HG02588 (cell line): ENCODE data around the gene AP2M1.

ENCODE experiments used
- ATAC-seq: cut with Tn5 transposase; IDR thresholded peaks from one replicate; pipeline ENCODE4 v1.9.1; 2021; ENCODE audit warnings: mild to moderate bottlenecking, moderate library complexity; ENCODE audit not compliant: unreplicated experiment

Gene AP2M1

DNA sequence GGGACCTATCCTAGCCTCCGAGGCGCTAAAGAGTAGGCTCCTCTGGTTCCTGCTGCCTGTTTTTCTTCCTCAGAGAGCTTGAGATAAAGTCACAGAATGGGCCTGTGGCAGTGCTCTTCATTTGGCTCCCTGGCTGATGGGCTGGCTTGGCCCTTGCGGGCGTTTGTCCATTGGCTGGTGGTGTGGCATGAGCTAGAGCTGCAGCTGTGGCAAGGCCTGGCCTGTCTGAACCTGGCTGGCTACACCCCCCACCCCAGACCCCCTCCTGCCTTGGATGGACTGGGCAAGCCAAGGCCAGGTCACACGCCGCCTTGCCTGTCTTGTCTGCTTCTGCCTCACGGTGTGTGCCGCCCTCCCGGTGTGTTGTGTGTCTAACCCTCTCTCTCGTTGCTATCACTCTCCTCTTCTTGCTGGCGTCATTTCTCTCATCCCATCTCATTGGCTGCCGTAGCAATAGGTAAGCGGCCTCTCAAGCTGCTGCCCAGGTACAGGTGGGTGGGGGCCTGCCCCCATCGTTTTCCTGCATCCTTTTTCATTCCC, 3.2 kb downstream of the AP2M1 start:
- no peak for ATAC-seq

DNA sequence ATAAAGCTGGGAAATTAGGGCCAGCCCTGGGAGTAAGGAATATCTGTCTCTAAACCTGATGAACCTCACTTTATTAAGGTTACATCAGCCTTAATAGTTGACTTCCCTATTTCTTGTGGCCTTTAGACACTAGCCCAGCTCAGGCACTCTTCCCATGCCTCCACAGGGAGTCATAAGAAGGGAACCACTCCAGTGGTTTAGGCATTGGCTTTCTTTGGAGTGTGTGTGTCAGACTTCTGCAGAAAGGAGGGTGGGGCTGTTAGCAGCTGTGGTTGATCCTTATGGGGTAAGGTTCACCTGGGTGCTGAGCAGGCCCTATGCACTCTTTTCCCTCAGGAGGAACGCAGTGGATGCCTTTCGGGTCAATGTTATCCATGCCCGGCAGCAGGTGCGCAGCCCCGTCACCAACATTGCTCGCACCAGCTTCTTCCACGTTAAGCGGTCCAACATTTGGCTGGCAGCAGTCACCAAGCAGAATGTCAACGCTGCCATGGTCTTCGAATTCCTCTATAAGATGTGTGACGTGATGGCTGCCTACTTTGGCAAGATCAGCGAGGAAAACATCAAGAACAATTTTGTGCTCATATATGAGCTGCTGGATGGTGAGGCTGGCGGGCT, 4.0 kb downstream of the AP2M1 start:
- ATAC-seq = no peak

DNA sequence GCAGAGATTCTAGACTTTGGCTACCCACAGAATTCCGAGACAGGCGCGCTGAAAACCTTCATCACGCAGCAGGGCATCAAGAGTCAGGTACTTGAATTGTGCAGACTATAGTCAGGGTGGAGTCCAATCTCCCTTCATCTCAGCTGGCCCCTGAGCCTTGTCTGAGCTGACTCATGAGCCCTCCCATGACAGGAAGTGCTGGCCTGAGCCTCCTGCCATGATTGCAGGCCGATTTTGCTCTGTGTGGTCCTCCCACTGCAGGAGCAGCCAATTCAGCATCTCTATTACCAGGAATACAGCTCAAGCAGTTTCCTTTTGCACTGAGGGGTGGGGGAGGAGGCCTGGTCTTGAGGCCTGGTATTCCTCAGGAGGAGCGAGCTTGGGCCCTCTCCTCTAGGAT, 5.5 kb downstream of the AP2M1 start:
- no peak for ATAC-seq

DNA sequence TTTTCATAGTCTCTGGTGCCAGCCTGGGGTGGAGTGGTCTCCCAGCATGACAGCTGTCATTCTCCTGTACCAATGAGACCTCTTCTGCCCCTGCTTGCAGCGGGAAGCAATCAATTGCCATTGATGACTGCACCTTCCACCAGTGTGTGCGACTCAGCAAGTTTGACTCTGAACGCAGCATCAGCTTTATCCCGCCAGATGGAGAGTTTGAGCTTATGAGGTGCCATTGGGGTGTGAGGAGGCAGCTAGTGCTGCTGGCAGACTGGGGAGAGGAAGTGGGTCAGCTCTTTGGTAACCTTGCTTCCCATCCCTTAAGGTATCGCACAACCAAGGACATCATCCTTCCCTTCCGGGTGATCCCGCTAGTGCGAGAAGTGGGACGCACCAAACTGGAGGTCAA, 6.9 kb downstream of the AP2M1 start:
- no peak for ATAC-seq

DNA sequence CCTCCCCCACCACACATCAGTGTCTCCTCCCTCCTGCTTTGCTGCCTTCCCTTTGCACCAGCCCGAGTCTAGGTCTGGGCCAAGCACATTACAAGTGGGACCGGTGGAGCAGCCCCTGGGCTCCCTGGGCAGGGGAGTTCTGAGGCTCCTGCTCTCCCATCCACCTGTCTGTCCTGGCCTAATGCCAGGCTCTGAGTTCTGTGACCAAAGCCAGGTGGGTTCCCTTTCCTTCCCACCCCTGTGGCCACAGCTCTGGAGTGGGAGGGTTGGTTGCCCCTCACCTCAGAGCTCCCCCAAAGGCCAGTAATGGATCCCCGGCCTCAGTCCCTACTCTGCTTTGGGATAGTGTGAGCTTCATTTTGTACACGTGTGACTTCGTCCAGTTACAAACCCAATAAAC, 9.0 kb downstream of the AP2M1 start:
- ATAC-seq = no peak

DNA sequence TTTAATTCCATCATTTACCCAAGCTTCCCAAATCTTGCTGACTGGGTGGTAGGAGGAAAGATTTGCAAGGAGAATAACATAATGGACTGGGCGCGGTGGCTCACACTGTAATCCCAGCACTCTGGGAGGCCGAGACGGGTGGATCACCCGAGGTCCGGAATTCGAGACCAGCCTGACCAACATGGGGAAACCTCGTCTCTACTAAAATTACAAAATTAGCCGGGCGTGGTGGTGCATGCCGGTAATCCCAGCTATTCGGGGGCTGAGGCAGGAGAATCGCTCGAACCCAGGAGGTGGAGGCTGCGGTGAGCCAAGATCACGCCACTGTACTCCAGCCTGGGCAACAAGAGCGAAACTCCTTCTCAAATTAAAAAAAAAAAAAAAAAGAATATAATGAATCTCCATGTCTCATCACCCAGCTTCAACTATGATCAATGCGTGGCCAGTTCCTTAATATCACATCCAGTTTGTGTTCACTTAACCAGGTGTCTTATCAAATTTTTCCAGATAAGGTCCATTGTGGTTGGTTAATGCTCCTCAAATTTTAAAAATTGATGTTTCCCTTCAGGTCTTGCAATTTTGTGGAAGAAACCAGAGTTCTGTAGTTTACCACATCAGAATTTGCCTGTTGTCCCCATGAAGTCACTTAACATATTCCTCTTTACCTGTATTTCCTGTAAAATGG, 10.0 kb downstream of the AP2M1 start:
- ATAC-seq = no peak

DNA sequence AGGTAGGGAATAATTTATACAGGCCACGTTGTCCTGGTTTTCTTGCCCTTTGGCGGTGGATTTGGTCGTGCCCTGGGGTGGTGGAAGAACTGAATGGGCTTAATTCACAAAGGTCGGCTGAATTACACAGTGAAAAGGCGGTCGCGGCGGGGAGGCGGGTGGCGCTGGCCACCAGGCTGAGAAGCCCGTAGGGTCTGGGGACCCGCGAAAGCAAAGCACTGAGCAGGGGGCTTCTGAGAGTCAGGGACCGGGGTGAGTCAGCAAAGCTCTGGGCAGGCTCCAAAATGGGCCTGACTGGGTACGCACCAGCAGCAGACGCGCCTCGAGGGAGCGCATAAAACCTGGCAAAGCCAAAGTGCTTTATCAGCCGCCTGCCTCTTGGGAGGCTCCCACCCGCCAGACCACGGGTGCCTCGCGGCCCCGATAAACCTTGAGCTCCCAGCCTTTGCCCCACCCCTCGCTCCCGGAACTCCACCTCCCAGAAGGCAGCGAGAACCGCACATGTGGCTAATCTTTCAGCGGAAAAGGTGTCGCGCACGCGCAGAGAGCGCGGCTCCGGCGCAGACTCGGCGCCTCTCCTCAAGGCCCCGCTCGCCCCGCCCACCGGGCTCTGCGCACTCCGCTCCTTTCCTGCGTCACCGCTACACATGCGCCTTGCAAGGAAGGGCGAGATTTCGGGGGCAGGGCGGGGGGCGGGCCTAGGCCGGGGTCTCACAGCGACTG, 11.0 kb downstream of the AP2M1 start:
- peak; percentile 86 for ATAC-seq

DNA sequence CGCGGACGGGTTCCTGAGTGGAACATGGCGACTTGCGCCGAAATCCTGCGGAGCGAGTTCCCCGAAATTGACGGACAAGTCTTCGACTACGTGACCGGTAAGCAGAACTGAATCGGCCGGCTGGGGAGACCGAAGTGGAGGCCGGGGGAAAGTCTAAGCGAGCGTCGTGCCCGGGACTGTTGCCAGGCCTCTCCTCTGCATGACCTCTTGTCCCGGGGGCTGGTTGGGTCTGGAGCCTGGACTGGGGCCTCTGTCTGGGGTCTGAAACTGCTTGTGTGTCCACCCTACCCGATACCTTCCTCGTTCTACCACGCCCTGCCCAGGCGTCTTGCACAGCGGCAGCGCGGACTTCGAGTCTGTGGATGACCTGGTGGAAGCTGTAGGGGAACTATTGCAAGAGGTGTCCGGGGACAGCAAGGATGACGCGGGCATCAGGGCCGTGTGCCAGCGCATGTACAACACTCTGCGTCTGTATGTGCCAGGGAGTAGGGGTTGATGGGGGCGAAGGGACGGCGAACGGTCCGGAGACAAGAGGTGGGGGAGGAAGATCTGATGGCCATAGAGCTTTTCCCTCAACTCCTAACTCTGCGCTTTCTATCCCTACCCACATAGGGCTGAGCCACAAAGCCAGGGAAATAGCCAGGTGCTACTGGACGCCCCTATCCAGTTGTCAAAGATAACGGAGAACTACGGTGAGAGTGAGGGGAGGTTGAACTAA, 11.7 kb downstream of the AP2M1 start, which contains the start of gene ABCF3:
Gene ABCF3 (plus strand): TSS at position 16 of the 718 bp plus-strand sequence. CDS start 9 bp downstream, at position 25.
- ATAC-seq = peak; percentile 31

DNA sequence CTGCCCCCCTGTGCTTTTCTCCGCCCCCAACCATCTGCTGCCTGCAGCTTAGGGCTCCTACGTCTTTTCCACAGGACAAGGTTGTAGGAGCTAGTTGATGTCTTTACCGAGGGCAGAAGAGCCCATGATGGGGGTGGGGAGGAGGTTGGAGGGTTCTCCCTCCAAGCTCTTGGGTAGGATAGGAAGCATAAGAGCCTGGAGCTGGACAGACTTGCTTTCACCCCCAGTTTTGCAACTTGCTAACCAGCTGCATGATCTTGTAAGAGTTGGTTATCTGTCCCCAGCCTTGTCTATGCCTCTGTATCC, 12.2 kb downstream of the AP2M1 start:
- ATAC-seq = no peak

DNA sequence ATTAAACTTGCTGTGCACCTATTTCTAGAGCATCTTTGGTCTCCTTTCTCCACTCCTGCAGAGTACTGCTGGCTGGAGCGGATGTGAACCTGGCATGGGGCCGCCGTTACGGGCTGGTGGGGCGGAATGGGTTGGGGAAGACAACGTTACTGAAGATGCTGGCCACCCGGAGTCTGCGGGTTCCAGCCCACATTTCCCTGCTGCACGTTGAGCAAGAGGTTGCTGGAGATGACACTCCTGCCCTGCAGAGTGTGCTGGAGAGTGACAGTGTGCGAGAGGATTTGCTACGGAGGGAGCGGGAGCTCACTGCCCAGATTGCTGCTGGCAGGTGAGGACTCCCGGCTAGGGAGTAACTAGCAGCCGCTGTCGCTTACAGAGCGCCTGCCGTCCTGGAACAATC, 13.4 kb downstream of the AP2M1 start:
- ATAC-seq = no peak

DNA sequence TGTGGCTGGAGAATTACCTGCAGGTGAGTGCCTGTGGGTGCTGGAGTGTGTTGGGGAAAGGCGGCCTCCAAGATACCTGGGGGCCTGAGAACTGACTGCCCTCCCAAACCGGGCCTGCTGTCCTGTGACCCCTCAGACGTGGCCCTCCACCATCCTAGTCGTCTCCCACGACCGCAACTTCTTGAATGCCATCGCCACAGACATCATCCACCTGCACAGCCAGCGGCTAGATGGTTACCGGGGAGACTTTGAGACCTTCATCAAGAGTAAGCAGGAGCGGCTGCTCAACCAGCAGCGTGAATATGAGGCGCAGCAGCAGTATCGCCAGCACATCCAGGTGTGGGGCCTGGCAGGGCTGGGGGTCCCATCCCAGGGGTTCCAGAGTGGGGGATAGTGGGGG, 14.8 kb downstream of the AP2M1 start:
- no peak for ATAC-seq

DNA sequence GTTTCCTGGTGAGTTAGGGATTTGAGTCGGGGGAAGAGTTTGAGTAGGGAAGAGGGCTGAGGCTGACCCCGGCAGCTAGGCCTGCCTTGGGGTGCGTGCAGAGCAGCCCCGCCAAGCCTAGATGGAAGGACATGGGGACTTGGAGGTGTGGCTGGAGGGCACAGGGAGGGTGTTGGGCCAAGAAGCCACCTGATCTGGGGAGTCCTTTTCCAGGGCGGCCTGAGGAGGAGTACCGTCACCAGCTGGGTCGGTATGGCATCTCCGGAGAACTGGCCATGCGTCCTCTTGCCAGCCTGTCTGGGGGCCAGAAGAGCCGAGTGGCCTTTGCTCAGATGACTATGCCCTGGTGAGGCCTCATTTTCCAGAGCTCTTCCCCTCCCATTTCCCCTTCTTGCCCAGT, 18.2 kb downstream of the AP2M1 start:
- ATAC-seq = no peak

DNA sequence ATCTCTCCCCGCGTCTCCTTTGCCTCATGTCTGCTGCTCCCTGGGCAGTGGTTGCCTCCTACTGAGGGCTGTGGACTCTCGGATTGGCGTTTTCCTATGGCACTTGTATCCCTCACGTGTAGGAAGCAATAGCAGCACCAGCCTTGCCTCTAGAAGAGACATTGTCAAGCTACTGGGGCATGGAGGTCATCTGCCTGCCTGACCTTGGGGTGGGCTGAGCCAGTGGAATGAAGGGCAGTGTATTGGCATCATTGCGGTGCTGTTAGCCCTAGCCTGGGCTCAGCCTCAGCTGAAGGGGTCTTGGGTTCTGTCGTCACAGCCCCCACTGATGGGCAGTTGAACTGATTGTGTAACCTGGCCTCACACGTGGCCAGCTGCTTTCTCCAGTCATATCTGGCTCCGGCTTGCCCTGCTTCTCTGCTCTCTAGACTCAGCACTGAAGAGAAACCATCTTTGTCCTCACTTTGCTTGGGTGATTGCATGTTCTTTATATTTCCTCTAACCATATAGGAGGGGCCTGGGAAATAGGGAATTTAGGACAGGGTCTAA, 19.4 kb downstream of the AP2M1 start:
- ATAC-seq = no peak

DNA sequence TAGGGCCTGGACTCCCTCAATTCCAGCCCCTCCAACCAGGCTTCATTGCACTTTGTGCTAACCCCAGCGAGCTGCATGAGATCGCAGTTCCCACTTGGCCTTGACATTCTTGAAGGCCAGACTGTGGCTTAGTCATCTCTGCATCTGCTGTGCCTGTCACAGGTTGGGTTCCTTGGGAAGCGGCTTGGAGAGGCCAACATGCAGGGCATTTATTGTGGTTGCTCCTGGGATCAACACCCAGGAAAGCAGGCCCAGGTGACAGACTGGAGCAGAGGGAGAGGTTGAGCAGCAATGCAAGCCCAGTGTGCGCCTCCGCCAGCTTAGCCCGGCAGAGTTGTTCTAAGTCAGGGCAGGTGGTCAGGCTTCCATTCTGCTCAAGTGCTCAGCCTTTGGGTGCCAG, 21.9 kb downstream of the AP2M1 start:
- ATAC-seq = no peak

DNA sequence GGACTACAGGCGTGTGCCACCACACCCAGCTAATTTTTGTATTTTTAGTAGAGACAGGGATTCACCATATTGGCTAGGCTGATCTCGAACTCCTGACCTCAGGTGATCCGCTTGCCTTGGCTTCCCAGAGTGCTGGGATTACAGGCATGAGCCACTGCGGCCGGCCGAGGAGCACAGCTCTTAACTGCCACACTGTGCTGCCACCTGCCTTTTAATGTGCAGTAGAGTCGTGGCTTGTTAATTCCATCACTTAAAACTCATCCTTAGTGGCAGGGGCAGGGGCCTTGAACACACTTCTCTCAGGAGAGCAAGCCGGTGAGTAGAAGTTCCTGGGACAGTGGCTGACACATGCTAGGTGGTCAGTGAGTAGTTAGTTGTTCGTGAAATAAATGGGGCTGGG, 23.9 kb downstream of the AP2M1 start:
- no peak for ATAC-seq

DNA sequence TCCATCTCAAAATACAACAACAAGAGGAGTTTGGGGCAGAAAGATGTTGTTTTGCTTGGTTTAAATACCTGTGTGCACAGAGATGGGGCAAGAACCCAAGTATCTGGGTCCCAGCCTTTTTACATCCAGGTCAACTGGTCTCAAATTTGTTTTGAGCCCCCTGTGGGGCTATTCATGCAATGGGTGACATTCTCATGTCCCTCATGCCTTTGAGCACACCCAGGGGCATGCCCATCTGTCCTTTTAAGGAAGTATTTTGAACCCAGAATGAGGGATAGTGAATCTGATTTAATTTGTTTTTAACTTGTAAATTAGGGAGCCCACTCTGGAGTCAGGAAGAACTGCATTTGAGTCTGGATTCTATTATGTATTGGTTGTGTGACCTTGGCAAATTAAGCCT, 26.2 kb downstream of the AP2M1 start:
- ATAC-seq = no peak

DNA sequence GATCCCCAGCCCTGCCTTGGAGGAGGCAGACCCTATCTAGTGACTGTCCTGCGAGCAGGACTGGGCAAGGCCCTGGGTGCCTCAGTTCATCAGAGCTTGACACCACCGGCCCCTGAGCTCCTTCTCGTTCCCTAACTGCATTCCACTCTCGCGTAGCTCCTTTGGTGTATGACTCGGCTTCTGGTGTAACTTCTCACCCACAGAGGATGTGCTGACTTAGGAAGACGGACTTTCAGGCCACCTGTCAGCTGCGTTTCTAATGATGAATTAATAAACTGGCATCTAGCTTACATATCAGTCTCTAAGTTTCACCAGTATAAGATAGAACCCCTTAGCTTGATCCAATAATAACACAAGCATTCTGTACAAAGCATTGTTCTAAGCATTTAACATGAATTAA, 28.9 kb downstream of the AP2M1 start:
- no peak for ATAC-seq

DNA sequence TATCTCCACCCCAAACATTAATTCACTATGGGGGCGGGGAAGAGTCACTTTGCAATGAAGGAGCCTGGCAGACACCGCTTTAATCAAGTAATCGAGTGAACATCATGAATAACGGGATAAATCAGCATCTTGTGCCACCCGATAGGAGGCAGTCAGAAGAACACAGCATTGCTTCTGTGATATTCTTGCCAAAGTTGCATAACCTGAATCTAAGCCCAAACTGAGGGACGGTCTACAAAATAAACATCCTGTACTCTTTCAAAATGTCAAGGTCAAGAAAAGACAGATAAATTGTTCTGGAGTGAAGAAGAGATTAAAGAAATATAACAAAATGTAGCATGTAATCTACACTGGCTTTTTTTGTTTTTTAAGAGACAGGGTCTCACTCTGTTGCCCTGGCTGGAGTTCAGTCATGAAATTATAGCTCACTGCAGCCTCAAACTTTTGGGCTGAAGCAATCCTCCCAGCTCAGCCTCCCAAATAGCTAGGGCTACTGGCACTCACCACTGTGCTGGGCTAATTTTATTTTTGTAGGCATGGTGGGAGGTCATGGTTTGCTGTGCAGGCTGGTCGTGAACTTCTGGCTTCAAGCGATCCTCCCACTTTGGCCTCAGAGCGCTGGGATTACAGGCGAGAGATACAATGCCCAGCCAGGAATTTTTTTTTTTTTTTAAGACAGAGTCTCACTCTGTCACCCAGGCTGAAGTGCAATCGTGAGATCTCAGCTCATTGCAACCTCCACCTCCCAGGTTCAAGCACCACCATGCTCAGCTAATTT, 34.7 kb downstream of the AP2M1 start:
- no peak for ATAC-seq

DNA sequence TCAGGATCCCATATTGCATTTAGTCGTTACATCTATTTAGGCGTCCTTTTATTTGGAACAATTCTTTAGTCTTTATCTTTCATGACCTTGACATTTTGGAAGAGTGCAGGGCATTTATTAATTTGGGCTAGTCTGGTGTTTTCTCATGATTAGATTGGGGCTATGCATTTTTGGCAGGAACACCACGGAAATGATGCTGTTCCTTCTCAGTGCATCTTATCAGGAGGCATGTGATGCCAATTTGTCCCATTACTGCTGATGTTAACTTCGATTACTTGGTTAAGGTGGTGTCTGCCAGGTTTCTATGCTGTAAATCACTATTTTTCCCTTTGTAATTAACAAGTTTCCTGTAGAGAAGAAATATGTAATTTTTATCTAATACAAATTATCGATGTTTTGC, 36.6 kb downstream of the AP2M1 start:
- no peak for ATAC-seq

DNA sequence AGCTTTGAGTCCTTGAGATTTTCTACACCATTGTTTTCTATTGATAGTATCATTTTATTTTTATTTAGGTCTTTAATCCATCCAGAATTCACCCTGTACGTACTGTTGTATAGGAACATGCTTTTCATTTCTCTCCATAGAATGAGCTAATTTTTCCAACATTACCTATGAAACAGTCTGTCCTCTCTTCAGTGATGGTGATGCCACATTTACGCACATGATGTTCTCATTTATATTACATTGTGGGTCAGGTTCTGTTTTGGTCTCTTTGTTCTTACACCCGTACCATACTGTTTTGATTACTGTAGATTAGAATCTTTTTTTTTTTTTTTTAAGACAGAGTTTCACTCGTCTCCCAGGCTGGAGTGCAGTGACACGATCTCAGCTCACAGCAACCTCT, 37.1 kb downstream of the AP2M1 start:
- ATAC-seq = no peak
